D721Med (cell line): ENCODE measurements around the gene SHC3.

Experiments
- DNase-seq: peaks from one replicate; pipeline ENCODE4 v3.0.0; 2011; ENCODE audit warnings: low spot score; ENCODE audit not compliant: insufficient read length
- FAIRE-seq: peaks from 2 replicates; lab custom pipeline; 2011; peaks lifted over from hg19 to GRCh38; lab: Jason Lieb, UNC
- TF ChIP-seq, protein P1 (sequence below): IDR thresholded peaks from 2 replicates; pipeline ENCODE4 v1.5.1; 2012; ENCODE audit warnings: mild to moderate bottlenecking, control low read depth; ENCODE audit not compliant: insufficient read depth; ENCODE audit errors: missing control alignments

The SHC3 gene

DNA sequence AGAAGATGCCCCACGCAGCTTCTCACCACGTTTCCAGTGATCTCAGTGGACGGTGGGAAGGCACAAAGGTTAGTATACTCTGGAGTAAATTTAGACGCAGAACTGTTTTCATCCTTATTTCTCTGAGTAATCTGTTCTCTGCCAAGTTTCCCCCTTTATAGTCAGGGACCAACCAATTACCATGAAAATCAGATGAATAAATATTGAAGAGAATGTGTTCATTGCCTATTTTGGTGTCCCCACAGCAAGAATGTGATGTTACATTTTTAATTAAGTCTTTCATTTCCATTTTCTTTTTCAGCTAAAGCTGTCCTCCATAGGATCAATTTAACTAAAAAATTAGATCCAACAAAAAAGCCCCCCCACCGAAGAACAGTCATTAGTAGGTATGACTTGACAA lies 146.0 kb downstream of the SHC3 start:
- FAIRE-seq: no peak
- TF ChIP-seq, protein P1, sequence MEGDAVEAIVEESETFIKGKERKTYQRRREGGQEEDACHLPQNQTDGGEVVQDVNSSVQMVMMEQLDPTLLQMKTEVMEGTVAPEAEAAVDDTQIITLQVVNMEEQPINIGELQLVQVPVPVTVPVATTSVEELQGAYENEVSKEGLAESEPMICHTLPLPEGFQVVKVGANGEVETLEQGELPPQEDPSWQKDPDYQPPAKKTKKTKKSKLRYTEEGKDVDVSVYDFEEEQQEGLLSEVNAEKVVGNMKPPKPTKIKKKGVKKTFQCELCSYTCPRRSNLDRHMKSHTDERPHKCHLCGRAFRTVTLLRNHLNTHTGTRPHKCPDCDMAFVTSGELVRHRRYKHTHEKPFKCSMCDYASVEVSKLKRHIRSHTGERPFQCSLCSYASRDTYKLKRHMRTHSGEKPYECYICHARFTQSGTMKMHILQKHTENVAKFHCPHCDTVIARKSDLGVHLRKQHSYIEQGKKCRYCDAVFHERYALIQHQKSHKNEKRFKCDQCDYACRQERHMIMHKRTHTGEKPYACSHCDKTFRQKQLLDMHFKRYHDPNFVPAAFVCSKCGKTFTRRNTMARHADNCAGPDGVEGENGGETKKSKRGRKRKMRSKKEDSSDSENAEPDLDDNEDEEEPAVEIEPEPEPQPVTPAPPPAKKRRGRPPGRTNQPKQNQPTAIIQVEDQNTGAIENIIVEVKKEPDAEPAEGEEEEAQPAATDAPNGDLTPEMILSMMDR: no peak
- DNase-seq: no peak

DNA sequence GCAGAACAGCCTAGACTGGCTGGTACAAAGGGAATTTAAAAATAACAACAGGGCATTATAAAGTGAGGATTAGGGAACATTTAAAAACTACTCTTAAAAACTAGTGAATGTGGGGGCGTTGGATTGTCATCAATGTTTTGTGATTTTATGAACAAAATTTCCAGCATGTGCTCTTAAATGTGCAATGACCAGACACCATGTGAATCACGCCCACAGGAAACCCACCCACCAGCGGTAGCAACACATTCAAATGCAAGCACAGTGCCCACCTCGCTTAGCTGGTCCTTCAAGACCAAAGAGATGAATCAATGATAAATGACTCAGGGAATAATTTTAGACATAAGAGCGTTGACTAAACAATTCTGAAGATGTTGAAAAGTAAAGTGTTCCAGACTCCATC lies 146.4 kb downstream of the SHC3 start:
- FAIRE-seq (no peak), DNase-seq (no peak)
- TF ChIP-seq, protein P1: no peak

DNA sequence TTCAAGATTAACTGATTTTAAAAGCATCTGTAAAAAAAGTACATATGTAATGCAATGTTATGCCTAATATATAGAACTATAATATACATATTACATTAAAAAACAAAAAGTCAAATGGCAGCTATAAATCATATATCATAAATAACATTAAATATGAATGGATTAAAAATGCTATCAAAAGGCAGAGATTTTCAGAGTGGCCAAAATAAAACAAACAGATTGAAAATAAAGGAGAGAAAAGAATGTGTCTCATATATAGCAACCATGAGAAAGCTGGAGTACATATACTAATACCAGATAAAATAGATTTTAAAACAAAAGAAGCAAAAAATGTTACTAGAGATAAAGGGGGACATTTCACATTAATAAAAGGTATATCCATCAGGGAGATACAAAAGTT lies 148.8 kb downstream of the SHC3 start:
- FAIRE-seq (no peak), DNase-seq (no peak)
- TF ChIP-seq, protein P1: no peak

DNA sequence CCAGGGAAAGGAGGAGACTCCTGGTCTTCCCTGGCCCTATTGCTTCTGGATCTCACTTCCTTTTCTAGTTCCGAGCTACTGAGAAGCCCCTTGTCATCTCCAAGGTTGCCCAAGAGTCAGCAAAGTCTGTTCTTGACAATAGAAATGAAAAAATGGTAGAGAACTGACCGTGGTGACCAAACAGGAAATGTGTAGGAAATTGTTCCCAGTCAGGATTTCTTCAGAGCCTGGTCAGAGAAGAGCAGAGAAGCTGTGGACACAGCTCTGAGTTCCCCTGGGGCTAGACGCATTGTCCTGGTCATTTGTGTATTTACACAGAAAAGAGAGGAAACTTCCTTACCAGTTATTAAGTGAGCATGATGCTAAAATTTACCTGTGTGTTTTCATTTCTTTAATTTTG lies 151.7 kb downstream of the SHC3 start:
- FAIRE-seq: no peak
- no peak for DNase-seq
- TF ChIP-seq, protein P1: no peak

DNA sequence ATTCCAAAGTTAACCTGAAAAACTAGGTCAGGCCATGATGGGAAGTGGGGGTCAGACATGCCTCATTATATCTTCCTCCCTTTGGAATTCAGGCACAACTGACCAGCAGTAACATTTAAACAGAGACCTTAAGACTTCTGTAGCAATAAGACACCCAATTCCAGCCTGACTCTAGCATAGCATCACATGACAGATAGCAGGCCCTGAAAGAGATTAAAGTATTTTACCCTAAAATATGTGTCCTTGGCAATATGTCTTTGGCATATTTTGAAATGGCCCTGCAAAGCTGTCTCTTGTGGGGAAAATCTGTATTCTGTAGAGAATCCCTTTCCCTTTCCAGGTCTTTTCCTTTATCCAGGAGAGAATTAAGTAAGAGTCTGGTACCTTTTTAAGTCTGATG lies 153.1 kb downstream of the SHC3 start:
- FAIRE-seq (no peak), DNase-seq (no peak)
- TF ChIP-seq, protein P1: no peak

DNA sequence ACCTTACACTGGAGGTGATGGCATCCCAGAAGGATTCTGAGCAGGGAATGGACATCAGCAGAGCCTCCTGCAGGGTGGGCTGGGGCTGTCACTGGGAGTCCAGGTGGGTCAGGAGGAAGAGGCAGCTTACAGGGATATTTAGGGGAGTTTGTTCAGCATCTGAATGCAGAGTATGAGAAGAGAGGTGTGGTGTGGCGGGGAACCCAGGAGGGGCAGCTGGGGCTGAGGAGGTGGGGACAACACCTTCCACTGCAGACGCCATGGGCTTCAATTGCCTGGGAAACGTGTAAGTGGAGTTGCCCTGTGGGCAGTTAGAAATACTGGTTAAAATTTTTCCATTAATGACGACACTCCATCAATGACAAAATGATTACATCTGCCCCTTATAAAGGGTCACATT lies 153.9 kb downstream of the SHC3 start:
- TF ChIP-seq, protein P1: no peak
- DNase-seq (no peak), FAIRE-seq (no peak)

DNA sequence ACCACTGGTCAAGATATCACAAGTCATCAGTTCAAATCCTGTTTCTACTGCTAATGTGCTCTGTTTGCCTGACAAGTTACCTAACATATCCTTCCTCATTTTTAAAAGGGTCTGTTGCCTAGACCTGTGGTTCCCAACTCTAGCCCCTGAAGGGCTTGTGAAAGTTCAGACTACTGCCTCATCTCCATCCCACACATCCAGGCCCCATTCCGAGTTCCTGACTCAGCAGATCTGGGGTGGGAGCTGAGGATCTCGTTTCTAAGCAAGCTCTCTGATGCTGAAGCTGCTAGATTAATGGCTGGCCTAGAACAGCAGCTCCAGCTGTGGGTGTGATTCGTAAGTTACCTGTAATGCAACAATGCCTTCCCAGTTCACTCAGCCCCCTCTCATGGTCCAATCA lies 154.9 kb downstream of the SHC3 start:
- DNase-seq (no peak), FAIRE-seq (no peak)
- TF ChIP-seq, protein P1: no peak
